ENCODE measurements around the gene MTX2.

DNA sequence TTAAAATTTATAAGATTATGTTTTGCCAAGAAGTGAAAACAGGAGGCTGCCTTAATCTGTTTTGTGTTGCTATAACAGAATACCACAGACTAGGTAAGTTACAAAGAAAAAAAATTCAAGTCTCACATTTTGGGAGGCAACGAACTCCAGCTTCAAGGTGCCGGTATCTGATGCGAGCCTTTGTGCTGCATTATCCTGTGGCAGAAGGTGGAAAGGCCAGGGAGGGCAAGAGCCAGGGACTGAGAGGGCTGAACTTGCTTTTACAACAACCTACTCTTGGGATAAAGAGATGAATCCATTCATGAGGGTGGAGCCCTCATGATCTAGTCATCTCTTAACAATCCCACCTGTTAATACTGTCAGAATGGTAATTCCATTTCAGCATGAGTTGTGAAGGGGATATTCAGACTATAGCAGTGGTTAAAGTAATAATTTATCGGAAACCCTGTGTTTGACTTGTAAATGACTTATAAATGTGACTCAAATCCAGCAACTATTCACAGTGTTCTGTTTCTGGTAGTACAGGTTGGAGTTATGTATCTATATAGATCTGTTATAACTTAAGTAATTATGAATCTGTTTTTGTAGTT, 3.7 kb downstream of the MTX2 start:
- TF ChIP-seq, protein P1, sequence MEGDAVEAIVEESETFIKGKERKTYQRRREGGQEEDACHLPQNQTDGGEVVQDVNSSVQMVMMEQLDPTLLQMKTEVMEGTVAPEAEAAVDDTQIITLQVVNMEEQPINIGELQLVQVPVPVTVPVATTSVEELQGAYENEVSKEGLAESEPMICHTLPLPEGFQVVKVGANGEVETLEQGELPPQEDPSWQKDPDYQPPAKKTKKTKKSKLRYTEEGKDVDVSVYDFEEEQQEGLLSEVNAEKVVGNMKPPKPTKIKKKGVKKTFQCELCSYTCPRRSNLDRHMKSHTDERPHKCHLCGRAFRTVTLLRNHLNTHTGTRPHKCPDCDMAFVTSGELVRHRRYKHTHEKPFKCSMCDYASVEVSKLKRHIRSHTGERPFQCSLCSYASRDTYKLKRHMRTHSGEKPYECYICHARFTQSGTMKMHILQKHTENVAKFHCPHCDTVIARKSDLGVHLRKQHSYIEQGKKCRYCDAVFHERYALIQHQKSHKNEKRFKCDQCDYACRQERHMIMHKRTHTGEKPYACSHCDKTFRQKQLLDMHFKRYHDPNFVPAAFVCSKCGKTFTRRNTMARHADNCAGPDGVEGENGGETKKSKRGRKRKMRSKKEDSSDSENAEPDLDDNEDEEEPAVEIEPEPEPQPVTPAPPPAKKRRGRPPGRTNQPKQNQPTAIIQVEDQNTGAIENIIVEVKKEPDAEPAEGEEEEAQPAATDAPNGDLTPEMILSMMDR (IDR thresholded peaks at IDR 0.05; ENCODE audit: insufficient read depth, low read length, poor library complexity, severe bottlenecking): no peak
- no peak for TF ChIP-seq EZH2phosphoT487 (conservative IDR thresholded peaks at IDR 0.05; ENCODE audit: low read length)
